K562 (cell line): Measurements from ENCODE around the gene DYNC1H1. TPM values are rescaled to one million over a fixed set of nuclear protein-coding genes. Genes with fewer than 3 reads are reported as not detected.

Experiments
- ARID1B ChIP-seq: fragments of 450-650 bp; IDR thresholded peaks from 2 replicates; pipeline ENCODE4 v1.6.1; 2016; ENCODE audit warnings: antibody characterized with exemption, mild to moderate bottlenecking, inconsistent platforms
- CHD1 ChIP-seq: fragments of 200-600 bp; sonication (generic); IDR thresholded peaks from one replicate; pipeline ENCODE4 v1.6.1; 2012; ENCODE audit warnings: mild to moderate bottlenecking, moderate library complexity, low read length, inconsistent platforms
- CHD4 ChIP-seq: fragments of 200-600 bp; sonication (generic); IDR thresholded peaks from 3 replicates; pipeline ENCODE4 v1.6.1; 2012; ENCODE audit warnings: low read depth, mild to moderate bottlenecking, mixed read lengths, low read length, inconsistent platforms; ENCODE audit not compliant: insufficient read depth, insufficient replicate concordance, poor library complexity, severe bottlenecking
- DACH1 ChIP-seq: fragments of 450-650 bp; IDR thresholded peaks from 2 replicates; pipeline ENCODE4 v1.6.1; 2018; ENCODE audit not compliant: partially characterized antibody
- EP400 ChIP-seq: fragments of 450-650 bp; IDR thresholded peaks from 2 replicates; pipeline ENCODE4 v1.6.1; 2017; ENCODE audit warnings: antibody characterized with exemption, mild to moderate bottlenecking, moderate library complexity
- FOSL1 ChIP-seq: fragments of 200-800 bp; sonication (Bioruptor generic); conservative IDR thresholded peaks from 2 replicates; pipeline ENCODE4 v1.6.1; 2016; ENCODE audit warnings: missing genetic modification characterization, missing compliant biosample characterization
- GTF3C2 ChIP-seq: IDR thresholded peaks from 3 replicates; pipeline ENCODE4 v1.6.1; 2011; ENCODE audit warnings: borderline replicate concordance, mild to moderate bottlenecking, moderate library complexity; ENCODE audit not compliant: insufficient read length; ENCODE audit errors: extremely low read depth
- HDAC8 ChIP-seq: fragments of 450-650 bp; IDR thresholded peaks from 2 replicates; pipeline ENCODE4 v1.6.1; 2016; ENCODE audit warnings: mild to moderate bottlenecking, missing genetic modification characterization, moderate library complexity, missing compliant biosample characterization
- MTA2 ChIP-seq: fragments of 450-650 bp; IDR thresholded peaks from 2 replicates; pipeline ENCODE4 v1.6.1; 2016; ENCODE audit warnings: low read depth
- MYNN ChIP-seq, 2 experiments: sonication (generic); formaldehyde crosslinking in 1 of 2; IDR thresholded peaks; 2 replicates each; pipeline versions ENCODE4 v1.5.0 to v1.6.1; 2016 to 2020; ENCODE audit warnings: antibody characterized with exemption in 1 of 2, missing genetic modification reagents in 1 of 2
- NR2C2 ChIP-seq, 2 experiments: fragments of 200-800 bp in 1 of 2; sonication (Bioruptor generic) in 1 of 2; sonication (generic) in 1 of 2; formaldehyde crosslinking in 1 of 2; IDR thresholded peaks; 2 replicates each; pipeline versions ENCODE4 v1.6.1 to v1.8.0; 2016 to 2022; ENCODE audit warnings: mild to moderate bottlenecking in 1 of 2, missing compliant biosample characterization in 1 of 2, missing genetic modification characterization in 1 of 2, missing genetic modification reagents in 1 of 2
- PHF21A ChIP-seq: fragments of 450-650 bp; IDR thresholded peaks from 2 replicates; pipeline ENCODE4 v1.6.1; 2017; ENCODE audit warnings: low read depth, borderline replicate concordance
- RB1 ChIP-seq: fragments of 450-650 bp; IDR thresholded peaks from 2 replicates; pipeline ENCODE4 v1.6.1; 2017; ENCODE audit warnings: low read depth, mild to moderate bottlenecking
- SMARCA4 ChIP-seq: fragments of 450-650 bp; IDR thresholded peaks from 2 replicates; pipeline ENCODE4 v1.6.1; 2016
- SREBF2 ChIP-seq: sonication (generic); formaldehyde crosslinking; IDR thresholded peaks from 2 replicates; pipeline ENCODE4 v1.4.0; 2020; ENCODE audit warnings: mild to moderate bottlenecking, missing genetic modification reagents
- TEAD4 ChIP-seq, 2 experiments: sonication (generic) in 1 of 2; formaldehyde crosslinking in 1 of 2; IDR thresholded peaks; 2 replicates each; pipeline versions ENCODE4 v1.6.1 to v1.8.0; 2012 to 2022; ENCODE audit warnings: borderline replicate concordance in 1 of 2, inconsistent platforms in 1 of 2, low read length in 1 of 2, mild to moderate bottlenecking in 1 of 2, missing genetic modification reagents in 1 of 2
- XRCC4 ChIP-seq: IDR thresholded peaks from one replicate; pipeline ENCODE4 v1.6.1; 2011; ENCODE audit not compliant: insufficient read depth, insufficient read length; ENCODE audit errors: extremely low read depth
- ZBED1 ChIP-seq: IDR thresholded peaks from 2 replicates; pipeline ENCODE4 v1.6.1; 2014
- ZC3H11A ChIP-seq: IDR thresholded peaks from 2 replicates; pipeline ENCODE4 v1.6.1; 2012; ENCODE audit warnings: low read depth, low read length, improper control_type of control experiment
- ZNF586 ChIP-seq: fragments of 450-650 bp; formaldehyde crosslinking; conservative IDR thresholded peaks from 2 replicates; pipeline ENCODE4 v1.4.0; 2020; ENCODE audit warnings: mild to moderate bottlenecking, moderate library complexity
- polyA plus RNA-seq, 8 experiments: library from polyadenylated mRNA; depleted of rRNA in 4 of 8; stranded (reverse) in 5 of 8; unstranded in 3 of 8; fragments of >200 nt; fragmentation: Nextera tagmentation in 2 of 8; fragmentation: Illumina TruSeq in 1 of 8; extraction: Ambion mirVana in 2 of 8; extraction: Trizol in 1 of 8; gene quantifications; 2 replicates each; pipeline versions ENCODE4 v1.2.1 to v1.2.3, GENCODE V29; 2011 to 2014; ENCODE audit warnings: inconsistent platforms in 1 of 8, missing spikeins in 1 of 8
- total RNA-seq, 7 experiments: library from RNA; depleted of rRNA in 6 of 7; stranded (reverse); fragments of >200 nt in 6 of 7; fragmentation: Illumina TruSeq in 2 of 7; extraction: Trizol in 2 of 7; gene quantifications; 2 replicates each; pipeline versions ENCODE4 v1.2.1 to v1.2.3, GENCODE V29; 2011 to 2021; ENCODE audit warnings: low replicate concordance in 1 of 7
- TF ChIP-seq, protein P1 (sequence below): fragments of 450-650 bp; formaldehyde crosslinking; IDR thresholded peaks from 2 replicates; pipeline ENCODE4 v1.4.0; 2022; ENCODE audit warnings: mild to moderate bottlenecking, moderate library complexity
- TF ChIP-seq, protein P2 (sequence below), 2 experiments: fragments of 450-650 bp; conservative IDR thresholded peaks; 2 replicates each; pipeline ENCODE4 v1.6.1; 2017; ENCODE audit warnings: mild to moderate bottlenecking in 2 of 2, moderate library complexity in 2 of 2

Gene DYNC1H1
- total and polyA plus RNA-seq, 9 of the 15 experiments (the other 6 are each of a cell fraction or from before 2014, with no cell fraction given), result 31.9 to 335 (median 115) TPM

- TF ChIP-seq, protein P1, sequence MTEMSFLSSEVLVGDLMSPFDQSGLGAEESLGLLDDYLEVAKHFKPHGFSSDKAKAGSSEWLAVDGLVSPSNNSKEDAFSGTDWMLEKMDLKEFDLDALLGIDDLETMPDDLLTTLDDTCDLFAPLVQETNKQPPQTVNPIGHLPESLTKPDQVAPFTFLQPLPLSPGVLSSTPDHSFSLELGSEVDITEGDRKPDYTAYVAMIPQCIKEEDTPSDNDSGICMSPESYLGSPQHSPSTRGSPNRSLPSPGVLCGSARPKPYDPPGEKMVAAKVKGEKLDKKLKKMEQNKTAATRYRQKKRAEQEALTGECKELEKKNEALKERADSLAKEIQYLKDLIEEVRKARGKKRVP (CRISPR knock-in tag), result no peak
- TF ChIP-seq ZBED1, result no peak
- peak; percentile 65; the same call in 1 of the 2 replicates for TF ChIP-seq EP400
- no peak for TF ChIP-seq HDAC8 (tag)
- TF ChIP-seq NR2C2 (CRISPR knock-in tag; IDR thresholded peaks at IDR 0.05), result no peak
- TF ChIP-seq NR2C2 (tag; IDR thresholded peaks at IDR 0.05), result no peak
- no peak for TF ChIP-seq CHD1
- TF ChIP-seq CHD4, result no peak
- no peak for TF ChIP-seq ZC3H11A
- TF ChIP-seq PHF21A, result no peak
- TF ChIP-seq SREBF2 (CRISPR knock-in tag), result no peak
- TF ChIP-seq FOSL1 (tag), result peak; percentile 93
- TF ChIP-seq DACH1, result no peak
- TF ChIP-seq ZNF586 (CRISPR knock-in tag), result no peak
- peak; percentile 76 for TF ChIP-seq SMARCA4
- TF ChIP-seq GTF3C2, result no peak
- TF ChIP-seq, protein P2, sequence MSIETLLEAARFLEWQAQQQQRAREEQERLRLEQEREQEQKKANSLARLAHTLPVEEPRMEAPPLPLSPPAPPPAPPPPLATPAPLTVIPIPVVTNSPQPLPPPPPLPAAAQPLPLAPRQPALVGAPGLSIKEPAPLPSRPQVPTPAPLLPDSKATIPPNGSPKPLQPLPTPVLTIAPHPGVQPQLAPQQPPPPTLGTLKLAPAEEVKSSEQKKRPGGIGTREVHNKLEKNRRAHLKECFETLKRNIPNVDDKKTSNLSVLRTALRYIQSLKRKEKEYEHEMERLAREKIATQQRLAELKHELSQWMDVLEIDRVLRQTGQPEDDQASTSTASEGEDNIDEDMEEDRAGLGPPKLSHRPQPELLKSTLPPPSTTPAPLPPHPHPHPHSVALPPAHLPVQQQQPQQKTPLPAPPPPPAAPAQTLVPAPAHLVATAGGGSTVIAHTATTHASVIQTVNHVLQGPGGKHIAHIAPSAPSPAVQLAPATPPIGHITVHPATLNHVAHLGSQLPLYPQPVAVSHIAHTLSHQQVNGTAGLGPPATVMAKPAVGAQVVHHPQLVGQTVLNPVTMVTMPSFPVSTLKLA (conservative IDR thresholded peaks at IDR 0.05), result peak in 1 of 2 experiments; percentile 51; a peak in 3 of 4 replicates
- 0 out of 2 replicates have a peak, but pooled peaks have one; percentile 34 for TF ChIP-seq MYNN (IDR thresholded peaks at IDR 0.05)
- no peak for TF ChIP-seq MYNN (CRISPR knock-in tag; IDR thresholded peaks at IDR 0.05)
- TF ChIP-seq MTA2, result 0 out of 2 replicates have a peak, but pooled peaks have one; percentile 27
- TF ChIP-seq XRCC4, result no peak
- peak; percentile 29; the same call in 1 of the 2 replicates for TF ChIP-seq TEAD4 (IDR thresholded peaks at IDR 0.05; ENCODE audit: low read length)
- TF ChIP-seq TEAD4 (CRISPR knock-in tag; IDR thresholded peaks at IDR 0.05; ENCODE audit: borderline replicate concordance), result no peak
- TF ChIP-seq ARID1B, result peak; percentile 62; the same call in 1 of the 2 replicates
- TF ChIP-seq RB1, result no peak
Observed at GRCh38 chr14:101972126-101972866, 7.9 kb downstream of the DYNC1H1 start (continued).
